Measurements from ENCODE around the gene CFAP251.
"Not testable (repeated sequence)": the region's sequence is repeated elsewhere in the genome, so short reads cannot be mapped to it uniquely, and the experiment has no call there.

The CFAP251 gene

DNA sequence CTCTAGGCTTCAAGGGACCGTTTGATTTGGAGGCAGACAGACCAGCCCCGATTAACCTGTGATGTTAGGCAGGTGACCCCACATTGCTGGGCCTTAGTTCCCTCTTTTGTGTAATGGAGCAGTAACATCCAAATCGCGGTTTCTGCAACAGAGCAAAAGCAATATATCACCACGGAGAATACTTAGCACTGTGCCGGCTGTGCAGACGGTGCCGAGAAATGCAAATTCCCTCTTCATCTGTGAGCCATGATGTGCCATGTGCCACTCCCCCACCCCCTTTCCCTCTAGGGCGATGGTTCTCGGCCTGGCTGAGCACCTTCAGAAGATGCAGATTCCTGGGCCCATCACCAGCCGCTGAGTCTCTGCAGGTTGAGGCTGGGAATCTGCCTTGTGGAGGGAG is 114.2 kb downstream of the CFAP251 start:
- no peaks in the 10 kb centered on the region for H3K9me3 Mint-ChIP-seq
- H3K36me3 Mint-ChIP-seq (ENCODE audit: low read depth) = peaks cover 53% of the 10 kb centered on the region
- intact Hi-C loops (cut with micrococcal nuclease) = no loop called here
- H3K4me1 Mint-ChIP-seq (ENCODE audit: low read depth) = peaks cover 53% of the 10 kb centered on the region
- no peak overlapping the region for H3K4me3 Mint-ChIP-seq
- no peak overlapping the region for H3K27ac Mint-ChIP-seq
- H3K27me3 Mint-ChIP-seq = no peaks in the 10 kb centered on the region

DNA sequence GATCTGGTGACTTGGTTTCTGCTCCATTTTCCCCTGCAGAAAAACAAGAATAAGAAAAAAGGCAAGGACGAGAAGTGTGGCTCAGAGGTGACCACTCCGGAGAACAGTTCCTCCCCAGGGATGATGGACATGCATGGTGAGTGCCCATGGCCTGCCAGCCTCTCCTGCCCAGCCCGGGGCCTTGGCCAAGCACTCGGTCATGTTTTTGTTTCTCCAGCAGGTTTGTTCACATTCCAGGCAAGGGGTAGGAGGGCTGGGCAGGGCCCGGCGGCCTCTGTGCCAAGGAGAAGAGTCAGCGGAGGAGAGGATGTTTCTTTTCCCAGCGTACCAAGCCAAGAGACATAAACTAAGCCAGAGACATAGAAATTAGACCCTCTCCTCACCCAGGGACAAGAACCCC is 116.9 kb downstream of the CFAP251 start:
- Mint-ChIP-seq H3K36me3 (ENCODE audit: low read depth) (peaks cover 74% of the 10 kb centered on the region), H3K4me3 (no peak overlapping the region), H3K4me1 (ENCODE audit: low read depth) (peaks cover 34% of the 10 kb centered on the region), H3K9me3 (no peaks in the 10 kb centered on the region), H3K27me3 (no peaks in the 10 kb centered on the region), H3K27ac (no peak overlapping the region)
- intact Hi-C loops (cut with micrococcal nuclease) = no loop called here

DNA sequence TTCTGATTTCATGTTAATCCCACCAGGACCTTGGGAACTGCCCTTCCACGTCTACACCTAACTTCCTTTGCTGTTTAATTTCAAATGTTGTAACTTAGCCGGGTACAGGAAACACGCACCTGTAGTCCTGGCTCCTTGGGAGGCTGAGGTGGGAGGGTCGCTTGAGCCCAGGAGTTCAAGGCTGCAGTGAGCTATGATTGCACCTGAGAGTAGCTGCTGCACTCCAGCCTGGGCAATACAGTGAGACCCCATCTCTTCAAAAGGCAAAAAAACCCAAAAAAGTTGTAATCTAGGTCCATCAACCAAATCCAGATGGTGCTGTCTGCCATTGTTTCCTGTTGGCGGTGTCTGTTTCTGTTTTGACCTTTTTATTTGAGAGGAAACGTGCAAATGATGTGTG is 117.8 kb downstream of the CFAP251 start:
- intact Hi-C loops (cut with micrococcal nuclease) = no loop called here
- no peaks in the 10 kb centered on the region for H3K27me3 Mint-ChIP-seq
- peaks cover 77% of the 10 kb centered on the region for H3K36me3 Mint-ChIP-seq (ENCODE audit: low read depth)
- H3K4me1 Mint-ChIP-seq (ENCODE audit: low read depth) = peaks cover 26% of the 10 kb centered on the region
- no peak overlapping the region for H3K4me3 Mint-ChIP-seq
- no peak overlapping the region for H3K27ac Mint-ChIP-seq
- no peaks in the 10 kb centered on the region for H3K9me3 Mint-ChIP-seq

DNA sequence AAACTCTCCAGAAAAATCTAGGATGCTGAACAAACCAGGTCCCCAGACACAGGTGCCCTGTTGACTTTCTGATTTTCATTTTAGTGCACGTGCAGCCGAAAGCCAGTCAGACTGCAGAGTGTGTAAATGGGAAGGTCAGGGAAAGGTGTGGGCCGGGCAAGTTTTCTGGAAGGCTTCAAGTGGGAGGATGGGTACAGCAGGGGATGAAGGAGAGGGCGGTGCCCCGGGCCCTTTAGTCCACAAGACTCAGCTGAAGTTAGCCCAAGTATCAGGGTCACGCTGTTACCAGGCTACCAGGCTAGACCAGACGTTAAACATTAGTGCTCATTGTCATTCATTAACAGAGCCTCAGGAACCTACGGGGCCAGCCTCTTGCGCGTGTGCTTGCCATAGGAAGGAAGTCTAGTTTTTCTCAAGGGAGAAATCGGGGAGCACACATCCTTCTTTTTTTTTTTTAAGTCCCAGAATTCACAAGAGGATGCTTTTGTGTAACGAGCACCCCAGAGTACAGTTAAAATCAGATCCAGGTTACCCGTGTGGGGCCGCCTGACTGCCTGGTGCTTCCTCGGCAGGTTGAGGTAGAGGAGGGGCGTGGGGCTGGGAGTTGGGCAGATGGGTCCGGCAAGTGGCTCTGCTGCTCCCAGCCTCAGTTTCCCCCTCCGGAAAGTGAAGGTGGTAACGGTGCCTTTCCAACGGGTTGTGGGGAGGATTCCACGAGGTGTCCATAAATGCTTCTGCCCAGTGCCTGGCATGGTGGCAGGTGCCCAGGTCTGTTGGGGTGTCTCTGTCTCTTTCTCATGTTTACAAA is 122.4 kb downstream of the CFAP251 start:
- Mint-ChIP-seq H3K36me3 (ENCODE audit: low read depth) (peaks cover 94% of the 10 kb centered on the region), H3K27ac (no peak overlapping the region), H3K27me3 (no peaks in the 10 kb centered on the region), H3K4me3 (no peak overlapping the region), H3K9me3 (no peaks in the 10 kb centered on the region), H3K4me1 (ENCODE audit: low read depth) (peaks cover 8% of the 10 kb centered on the region)
- intact Hi-C loops (cut with micrococcal nuclease) = no loop called here

DNA sequence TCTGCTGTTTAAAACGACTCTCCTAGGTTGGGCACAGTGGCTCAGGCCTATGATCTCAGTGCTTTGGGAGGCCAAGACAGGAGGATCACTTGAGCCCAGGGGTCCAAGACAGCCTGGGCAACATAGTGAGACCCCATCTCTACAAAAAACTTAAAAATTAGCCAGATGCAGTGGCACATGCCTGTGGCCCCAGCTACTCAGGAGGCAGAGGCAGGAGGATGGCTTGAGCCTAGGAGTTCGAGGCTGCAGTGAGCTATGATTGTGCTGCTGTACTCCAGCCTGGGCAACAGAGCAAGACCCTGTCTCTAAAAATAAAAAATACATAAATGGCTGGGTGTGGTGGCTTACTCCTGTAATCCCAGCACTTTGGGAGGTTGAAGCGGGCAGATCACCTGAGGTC is 123.1 kb downstream of the CFAP251 start:
- H3K27me3 Mint-ChIP-seq; intact Hi-C loops (cut with micrococcal nuclease); H3K4me3 Mint-ChIP-seq; H3K4me1 Mint-ChIP-seq (ENCODE audit: low read depth); H3K9me3 Mint-ChIP-seq; H3K27ac Mint-ChIP-seq: not testable (repeated sequence)
- peaks cover 94% of the 10 kb centered on the region for H3K36me3 Mint-ChIP-seq (ENCODE audit: low read depth)

DNA sequence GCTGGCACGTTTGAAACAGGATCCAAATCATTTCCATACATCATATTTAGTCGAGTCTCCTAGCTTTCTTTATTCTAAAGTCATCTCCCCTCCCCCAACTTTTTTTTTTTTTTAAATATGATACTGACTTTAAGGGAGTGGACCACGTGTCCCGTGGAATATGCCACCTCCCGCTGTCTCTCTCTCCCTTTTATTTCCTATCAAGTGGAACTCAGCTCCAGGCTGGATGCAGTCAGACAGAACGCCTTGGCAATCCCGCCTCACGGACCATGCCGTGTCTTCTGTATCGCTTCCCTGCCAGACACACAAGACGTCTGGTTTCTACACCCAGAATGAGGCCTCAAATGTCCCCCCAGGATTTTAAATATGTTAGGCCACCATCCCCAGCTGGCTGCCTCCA is 124.5 kb downstream of the CFAP251 start:
- Mint-ChIP-seq H3K4me1 (ENCODE audit: low read depth) (no peaks in the 10 kb centered on the region), H3K27me3 (no peaks in the 10 kb centered on the region), H3K9me3 (no peaks in the 10 kb centered on the region), H3K4me3 (no peak overlapping the region), H3K27ac (no peak overlapping the region), H3K36me3 (ENCODE audit: low read depth) (peaks cover 94% of the 10 kb centered on the region)
- intact Hi-C loops (cut with micrococcal nuclease) = no loop called here

DNA sequence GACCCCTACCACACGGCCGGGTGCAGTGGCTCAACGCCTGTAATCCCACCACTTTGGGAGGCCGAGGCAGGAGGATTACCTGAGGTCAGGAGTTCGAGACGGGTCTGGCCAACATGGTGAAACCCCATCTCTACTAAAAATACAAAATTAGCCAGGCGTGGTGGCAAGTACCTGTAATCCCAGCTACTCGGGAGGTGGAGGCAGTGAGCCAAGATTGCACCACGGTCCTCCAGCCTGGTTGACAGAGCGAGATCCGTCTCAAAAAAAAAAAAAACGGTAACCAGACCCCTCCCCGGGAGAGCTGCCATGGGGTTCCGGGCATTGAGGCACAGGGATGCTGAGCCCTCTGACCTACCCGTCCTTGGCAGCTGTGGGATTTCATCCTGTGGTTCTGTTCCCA is 125.1 kb downstream of the CFAP251 start:
- H3K36me3 Mint-ChIP-seq (ENCODE audit: low read depth) = peaks cover 94% of the 10 kb centered on the region
- H3K9me3 Mint-ChIP-seq = no peaks in the 10 kb centered on the region
- intact Hi-C loops (cut with micrococcal nuclease) = no loop called here
- H3K4me3 Mint-ChIP-seq = no peak overlapping the region
- H3K27me3 Mint-ChIP-seq = no peaks in the 10 kb centered on the region
- no peak overlapping the region for H3K27ac Mint-ChIP-seq
- H3K4me1 Mint-ChIP-seq (ENCODE audit: low read depth) = no peaks in the 10 kb centered on the region

DNA sequence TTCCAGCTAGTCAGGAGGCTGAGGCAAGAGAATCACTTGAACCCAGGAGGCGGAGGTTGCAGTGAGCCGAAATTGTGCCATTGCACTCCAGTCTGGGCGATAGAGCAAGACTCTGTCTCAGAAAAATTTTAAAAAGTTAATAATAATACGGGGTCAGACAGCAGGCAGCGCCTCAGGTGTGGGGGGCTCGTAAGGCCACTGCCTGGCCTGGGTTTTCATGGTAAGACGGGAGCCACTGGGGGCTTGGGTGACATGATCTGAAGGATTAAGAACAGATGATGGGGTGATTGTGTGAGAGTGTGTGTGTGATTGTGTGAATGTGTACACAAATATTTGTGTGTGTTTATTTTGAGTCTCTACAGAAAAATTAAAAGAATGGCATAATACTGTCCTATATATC is 126.9 kb downstream of the CFAP251 start:
- Mint-ChIP-seq H3K27me3 (no peaks in the 10 kb centered on the region), H3K36me3 (ENCODE audit: low read depth) (peaks cover 100% of the 10 kb centered on the region), H3K9me3 (no peaks in the 10 kb centered on the region), H3K27ac (no peak overlapping the region), H3K4me3 (no peak overlapping the region), H3K4me1 (ENCODE audit: low read depth) (no peaks in the 10 kb centered on the region)
- intact Hi-C loops (cut with micrococcal nuclease) = no loop called here

DNA sequence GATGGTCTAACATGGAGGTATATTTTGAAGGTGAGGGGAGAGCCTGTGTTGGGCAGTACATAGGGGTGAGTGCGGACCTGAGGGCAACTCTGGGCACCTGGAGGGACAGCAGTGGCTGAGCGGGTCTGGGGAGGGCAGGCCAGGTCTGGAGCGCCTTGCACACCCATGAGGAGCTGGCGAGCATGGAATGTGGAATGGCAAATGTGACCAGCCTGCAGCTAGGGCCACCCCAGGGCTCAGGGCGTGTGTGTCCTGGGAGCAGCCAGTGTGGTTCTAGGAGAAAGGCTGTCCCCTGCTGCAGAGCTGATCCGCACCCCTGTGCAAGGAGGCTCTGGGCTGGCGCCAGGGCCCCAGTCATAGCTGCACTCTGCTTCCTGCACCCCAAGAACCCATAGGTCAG is 127.8 kb downstream of the CFAP251 start:
- Mint-ChIP-seq H3K27ac (no peak overlapping the region), H3K9me3 (no peaks in the 10 kb centered on the region), H3K4me1 (ENCODE audit: low read depth) (no peaks in the 10 kb centered on the region), H3K36me3 (ENCODE audit: low read depth) (peaks cover 100% of the 10 kb centered on the region), H3K27me3 (no peaks in the 10 kb centered on the region), H3K4me3 (no peak overlapping the region)
- intact Hi-C loops (cut with micrococcal nuclease) = no loop called here

DNA sequence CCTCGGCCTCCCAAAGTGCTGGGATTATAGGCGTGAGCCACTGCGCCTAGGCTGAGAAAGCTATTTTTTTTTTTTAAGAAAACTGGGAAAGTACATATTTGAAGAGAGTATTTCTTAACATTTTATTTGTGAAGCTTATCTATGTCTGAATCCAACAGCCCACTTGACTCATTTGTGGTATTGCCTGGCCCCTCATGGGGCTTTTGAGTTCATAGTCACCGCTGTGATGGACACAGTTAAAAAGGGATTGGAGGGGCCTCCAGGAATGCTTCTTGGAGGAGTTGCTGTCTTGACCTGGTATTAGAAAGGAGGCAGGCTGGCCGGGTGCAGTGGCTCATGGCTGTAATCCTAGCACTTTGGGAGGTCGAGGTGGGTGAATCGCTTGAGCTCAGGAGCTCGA is 129.8 kb downstream of the CFAP251 start:
- Mint-ChIP-seq H3K27ac (no peak overlapping the region), H3K4me3 (no peak overlapping the region), H3K27me3 (no peaks in the 10 kb centered on the region), H3K4me1 (ENCODE audit: low read depth) (no peaks in the 10 kb centered on the region), H3K36me3 (ENCODE audit: low read depth) (peaks cover 86% of the 10 kb centered on the region), H3K9me3 (no peaks in the 10 kb centered on the region)
- intact Hi-C loops (cut with micrococcal nuclease) = no loop called here

DNA sequence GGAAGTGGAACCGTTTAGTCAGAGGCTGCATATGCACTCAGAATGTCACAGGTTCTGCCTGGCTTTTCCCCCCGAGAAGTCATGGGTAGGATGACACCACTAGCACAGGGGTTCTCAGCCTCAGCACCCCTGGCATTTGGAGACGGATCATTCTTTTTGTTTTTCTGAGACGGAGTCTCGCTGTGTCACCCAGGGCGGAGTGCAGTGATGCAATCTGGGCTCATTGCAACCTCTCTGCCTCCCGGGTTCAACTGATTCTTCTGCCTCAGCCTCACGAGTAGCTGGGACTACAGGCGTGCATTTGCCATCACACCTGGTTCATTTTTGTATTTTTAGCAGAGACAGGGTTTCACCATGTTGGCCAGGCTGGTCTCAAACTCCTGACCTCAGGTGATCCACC is 131.4 kb downstream of the CFAP251 start:
- Mint-ChIP-seq H3K36me3 (ENCODE audit: low read depth) (peaks cover 85% of the 10 kb centered on the region), H3K27me3 (no peaks in the 10 kb centered on the region), H3K27ac (no peak overlapping the region), H3K4me1 (ENCODE audit: low read depth) (no peaks in the 10 kb centered on the region), H3K9me3 (no peaks in the 10 kb centered on the region), H3K4me3 (no peak overlapping the region)
- intact Hi-C loops (cut with micrococcal nuclease) = loop anchor here (5.0 kb wide), 1 partner anchor 142 kb away; no protein-coding TSS in a partner anchor

DNA sequence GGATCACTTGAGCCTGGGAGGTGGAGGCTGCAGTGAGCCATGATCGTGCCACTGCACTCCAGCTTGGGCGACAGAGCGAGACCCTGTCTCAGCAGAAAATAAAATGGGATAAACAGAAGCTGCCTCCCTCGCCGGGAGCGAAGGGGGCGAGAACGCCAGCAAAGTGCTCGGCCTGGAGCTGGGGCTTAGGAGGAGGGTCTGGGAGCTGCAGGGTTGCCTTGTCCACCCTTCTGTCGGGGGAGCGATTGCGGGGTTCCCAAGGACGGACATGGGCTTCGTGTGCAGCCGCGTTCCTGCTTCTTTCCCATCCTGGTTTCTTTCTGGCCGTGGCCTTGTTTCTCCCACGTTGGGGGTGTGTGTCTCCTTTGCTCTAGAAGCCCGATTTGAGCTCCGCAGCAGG is 132.3 kb downstream of the CFAP251 start:
- no peak overlapping the region for H3K4me3 Mint-ChIP-seq
- intact Hi-C loops (cut with micrococcal nuclease) = loop anchor here (5.0 kb wide), 1 partner anchor 142 kb away; no protein-coding TSS in a partner anchor
- H3K9me3 Mint-ChIP-seq = no peaks in the 10 kb centered on the region
- H3K27me3 Mint-ChIP-seq = no peaks in the 10 kb centered on the region
- peaks cover 85% of the 10 kb centered on the region for H3K36me3 Mint-ChIP-seq (ENCODE audit: low read depth)
- H3K27ac Mint-ChIP-seq = no peak overlapping the region
- H3K4me1 Mint-ChIP-seq (ENCODE audit: low read depth) = no peaks in the 10 kb centered on the region

DNA sequence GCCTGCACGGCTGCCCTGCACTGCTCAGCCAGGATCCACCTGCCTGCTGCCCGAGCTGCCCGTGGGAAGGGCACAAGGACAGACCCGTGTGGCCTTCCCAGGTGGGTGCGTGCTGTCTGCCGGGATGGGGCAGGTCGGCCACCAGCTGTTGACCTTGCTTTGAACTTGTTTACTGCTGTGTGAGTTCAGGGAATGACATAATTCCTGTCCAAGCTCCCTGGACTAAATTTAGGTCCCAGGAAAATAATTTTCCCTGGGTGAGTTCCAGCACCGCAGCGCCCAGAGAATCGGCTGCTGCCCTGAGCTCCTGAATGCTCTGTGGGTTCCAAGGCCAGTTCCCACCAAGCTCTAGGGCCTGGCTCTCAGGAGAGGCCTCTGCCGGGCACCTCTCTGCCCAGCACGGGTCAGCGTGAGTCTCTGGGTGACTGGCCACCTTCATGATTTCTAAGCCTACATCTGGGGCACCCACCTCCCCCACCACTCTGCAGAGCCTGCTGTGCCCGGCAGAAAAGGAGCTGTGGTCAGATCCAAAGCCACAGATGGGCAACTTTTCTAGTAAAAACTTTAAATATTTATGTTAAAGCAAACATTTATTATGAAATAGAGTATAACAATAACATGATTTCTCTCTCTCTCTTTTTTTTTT is 133.0 kb downstream of the CFAP251 start:
- H3K27me3 Mint-ChIP-seq = no peaks in the 10 kb centered on the region
- intact Hi-C loops (cut with micrococcal nuclease) = loop anchor here (5.0 kb wide), 1 partner anchor 141 kb away; no protein-coding TSS in a partner anchor
- no peak overlapping the region for H3K27ac Mint-ChIP-seq
- H3K4me3 Mint-ChIP-seq = no peak overlapping the region
- H3K36me3 Mint-ChIP-seq (ENCODE audit: low read depth) = peaks cover 85% of the 10 kb centered on the region
- H3K4me1 Mint-ChIP-seq (ENCODE audit: low read depth) = no peaks in the 10 kb centered on the region
- no peaks in the 10 kb centered on the region for H3K9me3 Mint-ChIP-seq

DNA sequence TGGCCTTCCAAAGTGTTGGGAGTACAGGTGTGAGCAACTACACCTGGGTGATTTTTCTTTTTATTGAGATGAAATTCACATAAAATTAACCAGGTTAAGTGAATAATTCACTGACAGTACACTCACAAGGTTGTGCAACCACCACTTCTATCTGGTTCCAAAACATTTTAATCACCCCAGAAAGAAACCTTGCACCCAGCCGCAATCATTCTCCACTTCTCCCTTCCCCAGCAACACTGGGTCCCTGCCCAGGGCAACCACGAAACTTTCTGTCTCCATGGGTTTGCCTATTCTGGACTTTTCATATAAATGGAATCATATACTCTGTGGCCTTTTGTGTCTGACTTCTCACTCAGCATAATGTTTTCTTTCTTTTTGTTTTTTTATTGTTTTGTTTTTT is 133.9 kb downstream of the CFAP251 start:
- Mint-ChIP-seq H3K27ac (no peak overlapping the region), H3K4me3 (no peak overlapping the region), H3K36me3 (ENCODE audit: low read depth) (peaks cover 85% of the 10 kb centered on the region), H3K4me1 (ENCODE audit: low read depth) (no peaks in the 10 kb centered on the region), H3K9me3 (no peaks in the 10 kb centered on the region), H3K27me3 (no peaks in the 10 kb centered on the region)
- intact Hi-C loops (cut with micrococcal nuclease) = loop anchor here (5.0 kb wide), 1 partner anchor 140 kb away; no protein-coding TSS in a partner anchor

Data from dendritic cell treated with granulocyte-macrophage colony-stimulating factor and Interleukin-4, amounts not matched to agents 40 ng/mL and 50 ng/mL, for 4 days (primary cell).